B cell (primary cell): ENCODE results near the gene MBNL2.

Experiments used
- CTCF ChIP-seq: fragments of 200-600 bp; IDR thresholded peaks from one replicate; pipeline ENCODE4 v1.8.0; 2022; ENCODE audit warnings: antibody characterized with exemption, mild to moderate bottlenecking
- EZH2 ChIP-seq: IDR thresholded peaks from 2 replicates; pipeline ENCODE4 v1.6.1; 2012; ENCODE audit warnings: borderline replicate concordance, low read depth, mild to moderate bottlenecking, moderate library complexity, low read length; ENCODE audit not compliant: insufficient read depth, poor library complexity, severe bottlenecking

GRCh38 chr13:97205465-97205864, 16.7 kb upstream of the MBNL2 start:
- TF ChIP-seq EZH2 (no peak), CTCF (no peak)
